CD14-positive monocyte (primary cell): ENCODE data around the gene GTPBP6. TPM values are rescaled to one million over a fixed set of nuclear protein-coding genes. Genes with fewer than 3 reads are reported as not detected.

Experiments
- DNase-seq, 3 donors: peaks; one replicate each; pipeline ENCODE4 v3.0.0-alpha.2; 2011 to 2022
- H2AFZ ChIP-seq: 2 replicates; pipeline ENCODE4 v1.6.0; 2012; ENCODE audit warnings: mild to moderate bottlenecking, low read depth, low read length, inconsistent platforms; ENCODE audit not compliant: insufficient read depth, poor library complexity, severe bottlenecking
- H3K27ac ChIP-seq, 2 donors: 1 replicate in 1 of 2; 2 replicates in 1 of 2; pipeline ENCODE4 v1.5.1; 2012 to 2013; ENCODE audit warnings: low read length in 2 of 2, control low read depth in 1 of 2, inconsistent platforms in 1 of 2, low read depth in 1 of 2, mild to moderate bottlenecking in 1 of 2
- H3K27me3 ChIP-seq, 2 donors: one replicate each; pipeline versions ENCODE4 v1.6.0 to v1.6.1; 2011 to 2013; ENCODE audit warnings: low read length in 2 of 2; ENCODE audit not compliant: control insufficient read depth in 2 of 2, insufficient read depth in 2 of 2
- H3K36me3 ChIP-seq, 2 donors: replicated peaks in 1 of 2; 1 replicate in 1 of 2; 2 replicates in 1 of 2; pipeline versions ENCODE4 v1.5.1 to v1.6.1; 2012 to 2013; ENCODE audit warnings: low read length in 2 of 2, control low read depth in 1 of 2, inconsistent platforms in 1 of 2, mild to moderate bottlenecking in 1 of 2; ENCODE audit not compliant: insufficient read depth in 2 of 2, control insufficient read depth in 1 of 2
- H3K4me1 ChIP-seq, 2 donors: 1 replicate in 1 of 2; 2 replicates in 1 of 2; pipeline versions ENCODE4 v1.5.1 to v1.6.1; 2012 to 2013; ENCODE audit warnings: low read length in 2 of 2, control low read depth in 1 of 2, inconsistent platforms in 1 of 2, mild to moderate bottlenecking in 1 of 2, moderate library complexity in 1 of 2; ENCODE audit not compliant: insufficient read depth in 2 of 2, control insufficient read depth in 1 of 2
- H3K4me2 ChIP-seq: replicated peaks from 2 replicates; pipeline ENCODE3; 2012; ENCODE audit warnings: low read length, moderate library complexity, mild to moderate bottlenecking; ENCODE audit not compliant: poor library complexity, severe bottlenecking; ENCODE audit errors: extremely low read depth
- H3K4me3 ChIP-seq, 3 experiments: fragments of 200-600 bp in 1 of 3; sonication (generic) in 1 of 3; replicated peaks in 1 of 3; 1 replicate in 2 of 3; 2 replicates in 1 of 3; pipeline ENCODE4 v1.5.1; 2011 to 2013; ENCODE audit warnings: low read length in 3 of 3, mild to moderate bottlenecking in 3 of 3, control low read depth in 2 of 3, low read depth in 2 of 3, inconsistent platforms in 1 of 3, moderate library complexity in 1 of 3
- H3K79me2 ChIP-seq: 2 replicates; pipeline ENCODE4 v1.6.0; 2012; ENCODE audit warnings: mild to moderate bottlenecking, control low read depth, inconsistent platforms, low read length, moderate library complexity; ENCODE audit not compliant: insufficient read depth
- H3K9ac ChIP-seq: 2 replicates; pipeline ENCODE4 v1.6.0; 2017; ENCODE audit warnings: low read length, mild to moderate bottlenecking; ENCODE audit not compliant: insufficient read depth, poor library complexity, severe bottlenecking
- H3K9me3 ChIP-seq, 2 donors: replicated peaks in 1 of 2; 1 replicate in 1 of 2; 2 replicates in 1 of 2; pipeline versions ENCODE4 v1.5.1 to v1.6.1; 2012 to 2013; ENCODE audit warnings: low read length in 2 of 2, control low read depth in 1 of 2; ENCODE audit not compliant: control insufficient read depth in 1 of 2, insufficient read depth in 1 of 2
- H4K20me1 ChIP-seq: 2 replicates; pipeline ENCODE4 v1.6.0; 2012; ENCODE audit warnings: mild to moderate bottlenecking, low read length, control low read depth, moderate library complexity; ENCODE audit not compliant: insufficient read depth
- H3K27ac Mint-ChIP-seq, 7 donors: one replicate each; pipeline ENCODE4 v1.8.0; 2020; ENCODE audit warnings: mild to moderate bottlenecking in 7 of 7, mixed read lengths in 7 of 7, moderate library complexity in 6 of 7, inconsistent platforms in 2 of 7
- H3K27me3 Mint-ChIP-seq, 3 donors: one replicate each; pipeline ENCODE4 v1.8.0; 2021 to 2022; ENCODE audit warnings: low read depth in 3 of 3, mild to moderate bottlenecking in 3 of 3, mixed read lengths in 3 of 3, moderate library complexity in 3 of 3, inconsistent platforms in 1 of 3
- H3K36me3 Mint-ChIP-seq, 2 donors: one replicate each; pipeline ENCODE4 v1.8.0; 2020; ENCODE audit warnings: mixed read lengths in 2 of 2, inconsistent platforms in 1 of 2, mild to moderate bottlenecking in 1 of 2
- H3K4me1 Mint-ChIP-seq: one replicate; pipeline ENCODE4 v1.8.0; 2020; ENCODE audit warnings: mild to moderate bottlenecking, mixed read lengths
- H3K4me3 Mint-ChIP-seq, 2 donors: one replicate each; pipeline ENCODE4 v1.8.0; 2020; ENCODE audit warnings: mild to moderate bottlenecking in 2 of 2, mixed read lengths in 2 of 2, moderate library complexity in 1 of 2
- H3K9me3 Mint-ChIP-seq, 7 donors: one replicate each; pipeline ENCODE4 v1.8.0; 2020 to 2022; ENCODE audit warnings: mixed read lengths in 7 of 7, mild to moderate bottlenecking in 6 of 7, moderate library complexity in 6 of 7, inconsistent platforms in 2 of 7
- WGBS: methylation state at CpG from one replicate; pipeline ENCODE4 v1.1.5; 2013; ENCODE audit warnings: missing lambda C conversion rate; ENCODE audit not compliant: insufficient coverage; 5-methylcytosine and 5-hydroxymethylcytosine counted together
- intact Hi-C, 2 donors: fragments of 100-400 bp; cut with micrococcal nuclease; formaldehyde crosslinking; loops; one replicate each; pipeline versions ENCODE4 v1.15.0 to v1.15.1; 2023
- polyA plus RNA-seq, 3 donors: library from polyadenylated mRNA; depleted of rRNA in 1 of 3; unstranded in 2 of 3; stranded (reverse) in 1 of 3; fragments of 300-500 nt in 2 of 3; fragments of >200 nt in 1 of 3; fragmentation: Illumina TruSeq in 2 of 3; gene quantifications; 1 replicate in 2 of 3; 2 replicates in 1 of 3; pipeline ENCODE4 v1.2.3, GENCODE V29; 2012 to 2021
- TF ChIP-seq, protein P1 (sequence below): fragments of 200-600 bp; IDR thresholded peaks from one replicate; pipeline ENCODE4 v1.8.0; 2022; ENCODE audit warnings: antibody characterized with exemption, mild to moderate bottlenecking

The GTPBP6 gene
- polyA plus RNA-seq, 3 donors, result 17.2 to 39.3 (median 27.0) TPM

DNA sequence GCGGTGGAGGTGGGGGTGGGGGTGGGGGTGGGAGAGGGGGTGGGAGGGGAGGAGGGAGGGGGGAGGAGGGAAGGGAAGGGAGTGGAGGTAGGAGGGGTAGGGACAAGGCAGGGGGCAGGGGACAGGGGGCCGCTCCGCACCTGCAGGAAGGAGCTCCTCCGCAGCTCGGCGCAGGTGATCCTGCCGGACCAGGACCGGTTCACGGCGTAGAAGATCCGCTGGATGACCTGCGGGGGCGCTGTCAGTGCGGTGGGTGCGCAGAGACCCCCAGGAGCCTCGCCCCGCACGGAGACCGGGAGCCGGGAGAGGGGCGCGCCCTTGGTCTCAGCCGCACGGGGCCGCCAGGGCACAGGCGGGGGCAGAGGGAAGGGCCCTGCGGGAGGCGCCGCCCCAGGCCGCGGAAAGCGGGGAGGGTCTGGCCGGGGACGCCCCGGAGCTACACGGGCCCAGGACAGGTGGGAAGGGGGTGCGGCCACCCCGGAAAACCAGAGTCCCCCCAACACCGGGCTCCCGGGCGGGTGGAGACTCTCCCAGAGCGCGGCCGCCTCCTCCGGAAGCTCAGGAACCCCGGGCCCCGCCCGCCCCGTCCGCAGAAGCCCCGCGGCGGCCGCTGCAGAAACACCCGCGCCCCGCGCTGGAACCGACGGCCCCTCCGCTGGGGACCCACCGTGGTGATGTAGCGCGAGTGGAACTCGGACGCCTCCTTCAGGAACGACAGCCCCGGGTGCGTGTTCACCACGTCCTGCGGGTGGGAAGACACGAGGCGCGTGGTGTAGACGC is 27.6 kb upstream of the GTPBP6 start:
- no peak overlapping the region for H2AFZ ChIP-seq
- no peak overlapping the region for H3K27ac ChIP-seq
- intact Hi-C loops, result no loop called here
- peaks cover 43 to 84% of the 10 kb centered on the region in 2 donors for H3K9me3 ChIP-seq
- Mint-ChIP-seq H3K4me1 (no peaks in the 10 kb centered on the region), H3K27ac (no peak overlapping the region), H3K9me3 (peaks cover 23 to 78% (median 45%) of the 10 kb centered on the region in 7 donors), H3K36me3 (peaks cover 29 to 36% of the 10 kb centered on the region in 2 donors), H3K27me3 (peaks cover 0 to 2% (median 0%) of the 10 kb centered on the region in 3 donors), H3K4me3 (no peak overlapping the region)
- no peaks in the 10 kb centered on the region for H4K20me1 ChIP-seq
- H3K4me1 ChIP-seq, result no peaks in the 10 kb centered on the region
- no peak overlapping the region for H3K9ac ChIP-seq
- no peak for DNase-seq
- TF ChIP-seq, protein P1, sequence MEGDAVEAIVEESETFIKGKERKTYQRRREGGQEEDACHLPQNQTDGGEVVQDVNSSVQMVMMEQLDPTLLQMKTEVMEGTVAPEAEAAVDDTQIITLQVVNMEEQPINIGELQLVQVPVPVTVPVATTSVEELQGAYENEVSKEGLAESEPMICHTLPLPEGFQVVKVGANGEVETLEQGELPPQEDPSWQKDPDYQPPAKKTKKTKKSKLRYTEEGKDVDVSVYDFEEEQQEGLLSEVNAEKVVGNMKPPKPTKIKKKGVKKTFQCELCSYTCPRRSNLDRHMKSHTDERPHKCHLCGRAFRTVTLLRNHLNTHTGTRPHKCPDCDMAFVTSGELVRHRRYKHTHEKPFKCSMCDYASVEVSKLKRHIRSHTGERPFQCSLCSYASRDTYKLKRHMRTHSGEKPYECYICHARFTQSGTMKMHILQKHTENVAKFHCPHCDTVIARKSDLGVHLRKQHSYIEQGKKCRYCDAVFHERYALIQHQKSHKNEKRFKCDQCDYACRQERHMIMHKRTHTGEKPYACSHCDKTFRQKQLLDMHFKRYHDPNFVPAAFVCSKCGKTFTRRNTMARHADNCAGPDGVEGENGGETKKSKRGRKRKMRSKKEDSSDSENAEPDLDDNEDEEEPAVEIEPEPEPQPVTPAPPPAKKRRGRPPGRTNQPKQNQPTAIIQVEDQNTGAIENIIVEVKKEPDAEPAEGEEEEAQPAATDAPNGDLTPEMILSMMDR, result no peak
- no peak overlapping the region for H3K4me3 ChIP-seq
- whole genome bisulfite sequencing, result 96% methylated on average over 65 of the region's 75 CpGs
- no peak overlapping the region for H3K4me2 ChIP-seq
- H3K79me2 ChIP-seq, result no peaks in the 10 kb centered on the region
- H3K36me3 ChIP-seq, result peaks cover 0 to 20% of the 10 kb centered on the region in 2 donors
- no peaks in the 10 kb centered on the region for H3K27me3 ChIP-seq

DNA sequence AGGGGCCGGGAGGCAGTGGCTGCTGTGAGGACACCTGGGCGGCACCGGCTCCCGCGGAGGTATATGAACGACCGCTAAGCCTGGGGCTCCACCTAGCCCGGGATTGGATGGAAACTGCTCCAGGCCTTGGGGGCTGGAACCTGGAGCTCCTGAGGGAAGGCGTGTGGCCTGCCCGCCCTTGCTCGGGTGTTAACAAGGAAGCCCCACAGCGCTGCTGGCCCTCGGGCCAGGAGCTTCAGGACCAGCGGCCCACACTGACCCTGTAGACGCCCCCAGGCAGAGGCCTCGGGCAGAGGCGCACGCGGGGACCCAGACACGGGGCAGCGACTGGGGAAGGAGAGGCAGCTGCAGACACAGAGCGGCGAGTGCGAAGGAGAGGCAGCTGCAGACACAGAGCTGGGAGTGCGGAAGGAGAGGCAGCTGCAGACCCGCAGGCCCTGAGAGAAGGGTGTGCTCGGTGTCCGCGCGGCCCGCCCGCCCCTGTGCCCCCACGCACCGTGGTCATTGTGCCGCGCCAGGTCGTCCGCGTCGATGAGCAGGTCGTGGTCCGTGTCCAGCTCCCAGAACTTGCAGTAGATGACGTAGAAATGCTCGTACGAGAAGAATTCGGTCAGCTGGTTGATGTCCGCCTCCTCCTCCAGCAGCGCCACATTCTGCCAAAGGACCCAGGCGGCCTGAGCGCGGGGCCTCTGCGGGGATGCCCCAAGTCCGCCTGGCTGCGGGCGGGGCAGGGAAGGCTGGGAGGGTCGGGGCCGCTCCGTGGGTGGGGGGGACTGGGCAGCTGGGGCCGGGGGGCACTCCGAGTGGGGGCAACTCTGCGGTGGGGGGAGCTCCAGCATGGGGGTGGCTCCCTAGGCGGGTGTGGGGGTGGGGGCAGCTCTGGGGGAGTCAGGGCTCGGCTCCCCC is 26.7 kb upstream of the GTPBP6 start:
- Histone ChIP-seq H3K27me3 (no peaks in the 10 kb centered on the region), H3K4me2 (no peak overlapping the region), H3K27ac (no peak overlapping the region), H3K4me1 (no peaks in the 10 kb centered on the region), H3K4me3 (no peak overlapping the region), H3K79me2 (no peaks in the 10 kb centered on the region), H3K9ac (no peak overlapping the region), H4K20me1 (no peaks in the 10 kb centered on the region), H3K9me3 (peaks cover 50 to 83% of the 10 kb centered on the region in 2 donors), H3K36me3 (peaks cover 0 to 20% of the 10 kb centered on the region in 2 donors), H2AFZ (no peak overlapping the region)
- TF ChIP-seq, protein P1, result no peak
- Mint-ChIP-seq H3K4me1 (no peaks in the 10 kb centered on the region), H3K36me3 (peaks cover 29 to 37% of the 10 kb centered on the region in 2 donors), H3K27ac (peak overlapping the region in 1 of 7 donors; percentile 45), H3K27me3 (peaks cover 0 to 4% (median 0%) of the 10 kb centered on the region in 3 donors), H3K4me3 (no peak overlapping the region), H3K9me3 (peaks cover 28 to 73% (median 45%) of the 10 kb centered on the region in 7 donors)
- 98% methylated on average over 52 of the region's 63 CpGs for WGBS
- DNase-seq, result no peak
- intact Hi-C loops, result no loop called here
